CD4-positive, alpha-beta memory T cell (primary cell): ENCODE data around the gene INPP5J. TPM values are rescaled to one million over a fixed set of nuclear protein-coding genes. Genes with fewer than 3 reads are reported as not detected.
A peak's percentile ranks its signal among the peaks of the same experiment; 100 is the strongest.

Experiments used
- CTCF ChIA-PET: fragments of 350-600 bp; sonication (Branson Sonifier 250); formaldehyde crosslinking; loops from one replicate; lab custom pipeline; 2021; ENCODE audit warnings: inconsistent platforms; ENCODE audit not compliant: partially characterized antibody; lab: Charles Lee
- POLR2A ChIA-PET: fragments of 350-600 bp; sonication (Branson Sonifier 250); formaldehyde crosslinking; loops from one replicate; lab custom pipeline; 2021; ENCODE audit not compliant: partially characterized antibody; lab: Charles Lee
- DNase-seq, 5 donors: peaks; one replicate each; pipeline versions ENCODE4 v3.0.0 to v3.0.0-alpha.2; 2020 to 2022; ENCODE audit warnings: mixed read lengths in 1 of 5
- H3K27ac ChIP-seq: one replicate; pipeline ENCODE4 v1.7.0; 2013; ENCODE audit warnings: low read depth, low read length
- H3K27me3 ChIP-seq: 2 replicates; pipeline ENCODE4 v1.7.0; 2013; ENCODE audit warnings: mild to moderate bottlenecking, low read length, moderate library complexity; ENCODE audit not compliant: insufficient read depth
- H3K36me3 ChIP-seq: 2 replicates; pipeline ENCODE4 v1.7.0; 2013; ENCODE audit warnings: mild to moderate bottlenecking, low read length, moderate library complexity; ENCODE audit not compliant: insufficient read depth
- H3K4me1 ChIP-seq: 2 replicates; pipeline ENCODE4 v1.7.0; 2013; ENCODE audit warnings: mild to moderate bottlenecking, low read length, moderate library complexity; ENCODE audit not compliant: insufficient read depth
- H3K4me3 ChIP-seq, 2 donors: one replicate each; pipeline ENCODE4 v1.7.0; 2013; ENCODE audit warnings: low read length in 2 of 2, mild to moderate bottlenecking in 1 of 2
- H3K9me3 ChIP-seq, 2 donors: one replicate each; pipeline ENCODE4 v1.7.0; 2013; ENCODE audit warnings: low read length in 2 of 2, control low read depth in 1 of 2; ENCODE audit not compliant: control insufficient read depth in 1 of 2
- H3K27ac Mint-ChIP-seq, 7 donors: one replicate each; pipeline ENCODE4 v1.8.0; 2020 to 2021; ENCODE audit warnings: mixed read lengths in 7 of 7, mild to moderate bottlenecking in 6 of 7, inconsistent platforms in 3 of 7, moderate library complexity in 3 of 7
- H3K27me3 Mint-ChIP-seq, 2 donors: one replicate each; pipeline ENCODE4 v1.8.0; 2020 to 2021; ENCODE audit warnings: mixed read lengths in 2 of 2
- H3K36me3 Mint-ChIP-seq, 2 donors: one replicate each; pipeline ENCODE4 v1.8.0; 2020 to 2021; ENCODE audit warnings: mixed read lengths in 2 of 2, inconsistent platforms in 1 of 2, mild to moderate bottlenecking in 1 of 2
- H3K4me1 Mint-ChIP-seq, 4 donors: one replicate each; pipeline ENCODE4 v1.8.0; 2020 to 2021; ENCODE audit warnings: mixed read lengths in 4 of 4, mild to moderate bottlenecking in 1 of 4
- H3K4me3 Mint-ChIP-seq, 8 donors: one replicate each; pipeline ENCODE4 v1.8.0; 2020 to 2021; ENCODE audit warnings: mixed read lengths in 8 of 8, mild to moderate bottlenecking in 7 of 8, moderate library complexity in 6 of 8, inconsistent platforms in 3 of 8
- H3K9me3 Mint-ChIP-seq, 8 donors: one replicate each; pipeline ENCODE4 v1.8.0; 2020 to 2021; ENCODE audit warnings: mixed read lengths in 8 of 8, mild to moderate bottlenecking in 5 of 8, inconsistent platforms in 3 of 8, moderate library complexity in 1 of 8
- intact Hi-C: fragments of 100-400 bp; cut with micrococcal nuclease; formaldehyde crosslinking; loops from one replicate; pipeline ENCODE4 v1.15.1; 2023
- polyA plus RNA-seq, 2 donors: library from polyadenylated mRNA; unstranded; fragments of 300-500 nt; fragmentation: Illumina TruSeq; gene quantifications; one replicate each; pipeline ENCODE4 v1.2.3, GENCODE V29; 2021
- total RNA-seq, 2 experiments: library from RNA; stranded (reverse); gene quantifications; one replicate each; pipeline ENCODE4 v1.2.3, GENCODE V29; 2021

INPP5J gene
- total and polyA plus RNA-seq, 4 experiments from 2014 or later, result 0.15 to 0.22 TPM; not detected in 2

DNA sequence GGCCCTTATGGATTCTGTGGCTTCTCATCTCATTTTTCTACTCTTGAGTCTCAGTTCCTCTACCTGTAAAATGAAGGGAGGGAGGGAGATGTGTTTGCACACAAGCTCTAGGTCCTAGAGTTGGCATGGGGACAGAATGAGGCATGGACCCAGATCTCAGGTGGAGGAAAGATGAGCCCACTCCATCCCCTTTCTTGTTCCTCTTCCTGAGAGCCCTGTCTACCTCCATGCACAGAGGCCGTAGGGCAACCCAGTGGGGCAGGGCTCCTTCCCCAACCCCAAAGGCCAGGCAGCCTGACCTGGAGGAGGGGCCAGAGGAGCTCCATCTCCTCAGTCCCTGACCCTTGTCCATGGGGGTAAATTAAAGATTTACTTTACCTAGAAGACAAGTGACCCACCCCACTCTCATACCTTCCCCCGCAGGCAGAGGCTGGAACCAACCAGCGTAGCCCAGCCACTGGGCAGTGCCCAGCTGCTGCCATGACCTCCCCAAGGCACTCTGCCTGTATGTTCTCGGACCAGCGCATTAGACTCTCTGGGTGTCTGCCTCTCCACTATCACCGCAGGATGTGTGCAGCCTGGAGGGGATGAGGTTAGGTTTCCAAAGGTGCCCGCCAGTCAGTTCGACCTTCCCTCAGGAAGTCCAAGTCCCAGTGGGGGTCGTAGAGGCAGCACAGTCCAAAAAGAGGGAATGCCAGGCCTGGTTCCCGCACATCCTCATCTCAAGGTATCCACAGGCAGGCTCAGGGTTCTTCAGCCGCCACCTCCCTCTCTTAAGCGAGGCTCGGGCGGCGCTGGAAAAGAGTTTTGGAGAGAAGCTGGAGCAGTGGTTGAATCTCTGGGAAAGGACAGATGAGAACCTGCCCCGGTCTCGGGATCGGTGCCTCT is 38.6 kb upstream of the INPP5J start:
- H3K27me3 Mint-ChIP-seq, result no peaks in the 10 kb centered on the region
- H3K9me3 Mint-ChIP-seq, result no peaks in the 10 kb centered on the region
- no peaks in the 10 kb centered on the region for H3K36me3 Mint-ChIP-seq
- intact Hi-C loops, result loop anchor here (1.0 to 2.0 kb wide), 6 partner anchors 23 to 449 kb away; partner anchors contain the start of genes LIMK2, SELENOM and SLC35E4
- no peak for DNase-seq
- Histone ChIP-seq H3K4me1 (peaks cover 43% of the 10 kb centered on the region), H3K4me3 (peak overlapping the region; percentile 57 to 91), H3K27ac (peak overlapping the region; percentile 78), H3K9me3 (no peaks in the 10 kb centered on the region), H3K36me3 (no peaks in the 10 kb centered on the region), H3K27me3 (no peaks in the 10 kb centered on the region)
- ChIA-PET CTCF (interaction anchor here (0.6 to 5.9 kb wide), 29 partner anchors 9 to 449 kb away, joined by 3 to 54 read pairs (median 4); partner anchors contain the start of genes LIMK2, MORC2, SELENOM and SLC35E4), POLR2A (interaction anchor here (0.6 to 4.1 kb wide), 17 partner anchors 19 to 449 kb away, joined by 3 to 27 read pairs (median 9); partner anchors contain the start of genes LIMK2, MORC2, PATZ1 and PIK3IP1)
- H3K4me3 Mint-ChIP-seq, result peak overlapping the region; percentile 83 to 90 (median 86)
- peaks cover 18 to 40% (median 28%) of the 10 kb centered on the region in 4 donors for H3K4me1 Mint-ChIP-seq
- peak overlapping the region in 6 of 7 donors; percentile 52 to 89 (median 76) for H3K27ac Mint-ChIP-seq

DNA sequence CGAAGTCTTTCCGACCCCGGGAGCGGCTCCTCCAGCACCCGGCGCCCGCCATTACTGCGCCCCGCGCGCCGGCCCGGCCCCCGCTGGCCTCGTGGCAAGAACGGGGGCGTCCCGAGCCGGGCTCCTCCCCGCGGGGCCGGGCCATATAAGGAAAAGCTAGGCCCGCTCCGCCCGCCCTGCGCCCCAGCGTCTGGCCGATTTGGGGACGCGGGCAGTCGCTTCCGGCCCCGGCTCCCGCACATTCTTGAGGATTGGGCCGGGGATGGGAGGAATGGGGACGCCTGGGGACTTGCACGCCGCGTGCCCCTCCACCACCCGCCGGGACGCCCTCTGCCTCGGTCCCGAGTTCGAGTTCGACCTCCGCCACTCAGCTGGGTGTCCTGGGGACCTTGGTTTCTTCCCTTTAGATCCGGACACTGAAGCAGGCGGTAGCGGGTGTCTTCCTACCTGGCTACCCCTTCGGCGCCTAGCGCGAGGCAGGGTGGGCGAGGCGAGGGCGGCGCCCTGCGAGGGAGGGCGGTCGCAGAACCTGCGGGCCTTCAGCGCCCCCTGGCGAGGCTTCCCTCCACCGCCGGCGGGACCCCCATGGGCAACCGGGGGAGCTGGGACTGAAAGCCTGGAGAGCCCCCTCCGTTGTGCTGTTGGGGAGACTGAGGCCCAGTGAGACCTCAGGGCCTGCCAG is 37.8 kb upstream of the INPP5J start:
- ChIA-PET POLR2A (interaction anchor here (0.6 to 4.1 kb wide), 19 partner anchors 19 to 858 kb away, joined by 3 to 27 read pairs (median 7); partner anchors contain the start of genes LIMK2, MORC2, PATZ1 and PIK3IP1), CTCF (interaction anchor here (0.6 to 5.9 kb wide), 30 partner anchors 9 to 450 kb away, joined by 3 to 54 read pairs (median 4); partner anchors contain the start of genes LIMK2, MORC2, SELENOM and SLC35E4)
- no peaks in the 10 kb centered on the region for H3K36me3 Mint-ChIP-seq
- H3K9me3 Mint-ChIP-seq, result no peaks in the 10 kb centered on the region
- H3K27me3 ChIP-seq, result no peaks in the 10 kb centered on the region
- DNase-seq, result peak; percentile 78 to 84 (median 82)
- peak overlapping the region; percentile 57 to 91 for H3K4me3 ChIP-seq
- no peaks in the 10 kb centered on the region for H3K27me3 Mint-ChIP-seq
- peaks cover 43% of the 10 kb centered on the region for H3K4me1 ChIP-seq
- H3K4me1 Mint-ChIP-seq, result peaks cover 18 to 40% (median 28%) of the 10 kb centered on the region in 4 donors
- H3K9me3 ChIP-seq, result no peaks in the 10 kb centered on the region
- no peaks in the 10 kb centered on the region for H3K36me3 ChIP-seq
- peak overlapping the region in 6 of 7 donors; percentile 70 to 89 (median 80) for H3K27ac Mint-ChIP-seq
- intact Hi-C loops, result loop anchor here (1.0 to 5.0 kb wide), 8 partner anchors 22 to 450 kb away; partner anchors contain the start of genes LIMK2, SELENOM and SLC35E4
- H3K4me3 Mint-ChIP-seq, result peak overlapping the region; percentile 83 to 90 (median 86)
- peak overlapping the region; percentile 78 for H3K27ac ChIP-seq

DNA sequence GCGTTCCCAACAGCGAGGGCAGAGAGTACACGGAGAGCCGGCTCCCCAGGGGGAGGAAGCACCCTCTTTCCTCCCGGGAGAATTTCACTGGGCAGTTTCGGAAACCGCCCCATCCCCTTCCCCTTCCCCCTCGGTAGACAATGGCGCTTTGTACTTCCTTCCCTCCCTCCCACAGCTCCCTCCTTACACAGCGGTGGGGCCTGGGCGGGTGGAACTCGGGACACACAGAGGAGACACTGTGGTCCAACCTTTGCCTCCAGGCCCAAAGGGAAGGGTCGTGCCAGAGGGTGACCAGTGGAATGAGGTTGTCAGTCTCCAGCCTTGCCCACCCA is 37.3 kb upstream of the INPP5J start:
- ChIA-PET CTCF (interaction anchor here (0.6 to 5.9 kb wide), 20 partner anchors 8 to 450 kb away, joined by 3 to 54 read pairs (median 5); partner anchors contain the start of genes LIMK2, MORC2, SELENOM and SLC35E4), POLR2A (interaction anchor here (0.6 to 4.1 kb wide), 15 partner anchors 22 to 858 kb away, joined by 3 to 27 read pairs (median 10); partner anchors contain the start of genes LIMK2, MORC2, PIK3IP1 and RNF185)
- no peaks in the 10 kb centered on the region for H3K27me3 Mint-ChIP-seq
- H3K4me1 Mint-ChIP-seq, result peaks cover 18 to 38% (median 28%) of the 10 kb centered on the region in 4 donors
- Histone ChIP-seq H3K4me3 (peak overlapping the region in 1 of 2 donors; percentile 91), H3K4me1 (peaks cover 41% of the 10 kb centered on the region), H3K27me3 (no peaks in the 10 kb centered on the region), H3K27ac (peak overlapping the region; percentile 78), H3K9me3 (no peaks in the 10 kb centered on the region), H3K36me3 (no peaks in the 10 kb centered on the region)
- DNase-seq, result no peak
- H3K36me3 Mint-ChIP-seq, result no peaks in the 10 kb centered on the region
- intact Hi-C loops, result loop anchor here (1.0 to 5.0 kb wide), 3 partner anchors 145 to 227 kb away; no protein-coding TSS in a partner anchor
- H3K4me3 Mint-ChIP-seq, result peak overlapping the region; percentile 72 to 90 (median 80)
- H3K27ac Mint-ChIP-seq, result peak overlapping the region in 3 of 7 donors; percentile 12 to 89 (median 53)
- H3K9me3 Mint-ChIP-seq, result no peaks in the 10 kb centered on the region

DNA sequence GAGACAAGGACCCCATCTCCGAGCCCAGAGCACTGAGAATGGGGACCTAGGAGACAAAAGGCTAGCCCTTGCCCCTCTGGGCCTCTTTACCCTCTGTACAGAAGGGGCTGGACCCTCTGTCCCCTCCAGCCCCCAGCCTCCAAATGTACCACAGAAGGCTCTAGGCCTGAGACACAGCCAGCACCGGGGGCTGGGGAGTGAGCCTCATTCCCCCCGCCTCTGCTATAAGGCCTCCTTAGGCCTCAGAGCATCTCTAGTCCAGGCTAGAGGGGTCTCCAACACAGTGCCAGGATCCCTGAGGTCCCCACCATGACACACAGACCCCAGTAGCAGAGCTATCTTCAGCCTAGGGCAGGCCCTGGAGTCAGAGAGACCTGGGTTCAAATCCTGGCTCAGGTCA is 36.8 kb upstream of the INPP5J start:
- POLR2A ChIA-PET, result interaction anchor here (1.8 to 4.1 kb wide), 6 partner anchors 21 to 206 kb away, joined by 6 to 26 read pairs (median 16); partner anchors contain the start of genes MORC2, PIK3IP1, SELENOM and TUG1
- H3K4me3 Mint-ChIP-seq, result peak overlapping the region in 4 of 8 donors; percentile 17 to 73 (median 39)

DNA sequence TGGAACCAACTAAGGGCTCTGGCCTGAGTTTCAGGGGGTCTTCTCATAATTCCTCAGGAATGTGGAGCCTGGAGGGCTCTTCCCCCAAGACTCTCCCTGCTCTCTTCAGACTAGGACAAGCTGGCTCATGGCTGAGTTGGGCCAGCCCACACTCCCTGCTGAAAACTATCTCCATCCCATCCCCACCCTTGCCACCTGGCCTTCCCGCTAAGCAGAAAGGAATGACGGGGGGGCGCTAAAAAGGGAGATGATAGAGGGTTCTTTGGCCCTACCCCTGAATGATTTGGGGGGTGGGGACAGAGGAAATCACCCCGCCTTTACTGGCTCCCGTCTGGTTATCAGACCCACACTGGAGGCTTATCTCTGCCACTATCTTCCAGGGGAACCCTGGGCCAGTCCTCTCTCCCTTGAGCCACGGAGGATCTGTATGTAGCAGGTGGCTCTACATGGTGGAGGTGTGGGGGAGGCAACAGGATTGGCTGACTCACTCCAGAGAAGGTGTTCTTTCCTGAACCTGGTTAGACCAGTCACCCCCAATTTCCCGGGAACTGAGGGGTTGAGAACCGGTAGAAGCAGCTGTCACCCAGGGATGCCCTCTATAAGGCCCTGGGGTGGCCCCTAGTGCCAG is 35.9 kb upstream of the INPP5J start:
- Mint-ChIP-seq H3K27me3 (no peaks in the 10 kb centered on the region), H3K27ac (peak overlapping the region in 3 of 7 donors; percentile 27 to 46 (median 42)), H3K4me1 (peaks cover 15 to 25% (median 20%) of the 10 kb centered on the region in 4 donors), H3K36me3 (no peaks in the 10 kb centered on the region), H3K4me3 (peak overlapping the region in 1 of 8 donors; percentile 32), H3K9me3 (no peaks in the 10 kb centered on the region)
- Histone ChIP-seq H3K4me1 (peaks cover 31% of the 10 kb centered on the region), H3K4me3 (no peak overlapping the region), H3K27me3 (no peaks in the 10 kb centered on the region), H3K36me3 (no peaks in the 10 kb centered on the region), H3K9me3 (no peaks in the 10 kb centered on the region), H3K27ac (no peak overlapping the region)
- CTCF ChIA-PET, result interaction anchor here (0.9 to 5.9 kb wide), 7 partner anchors 22 to 144 kb away, joined by 3 to 54 read pairs (median 4); partner anchors contain the start of gene SELENOM
- POLR2A ChIA-PET, result interaction anchor here (2.3 kb wide), 1 partner anchor 20 kb away, joined by 18 read pairs; the partner anchor contains the start of gene SELENOM
- DNase-seq, result no peak
- intact Hi-C loops, result loop anchor here (5.0 kb wide), 1 partner anchor 225 kb away; no protein-coding TSS in a partner anchor

More for the DNA sequence above, 36.8 kb upstream of the INPP5J start:
- no peaks in the 10 kb centered on the region for H3K9me3 ChIP-seq
- H3K27me3 ChIP-seq, result no peaks in the 10 kb centered on the region
- CTCF ChIA-PET, result interaction anchor here (0.8 to 5.9 kb wide), 14 partner anchors 8 to 323 kb away, joined by 3 to 54 read pairs (median 6); partner anchors contain the start of genes MORC2, SELENOM and TUG1
- no peaks in the 10 kb centered on the region for H3K36me3 Mint-ChIP-seq
- no peak for DNase-seq
- H3K4me3 ChIP-seq, result no peak overlapping the region
- no peaks in the 10 kb centered on the region for H3K36me3 ChIP-seq
- no peak overlapping the region for H3K27ac Mint-ChIP-seq
- H3K27me3 Mint-ChIP-seq, result no peaks in the 10 kb centered on the region
- H3K9me3 Mint-ChIP-seq, result no peaks in the 10 kb centered on the region
- H3K4me1 ChIP-seq, result peaks cover 38% of the 10 kb centered on the region
- H3K4me1 Mint-ChIP-seq, result peaks cover 18 to 33% (median 24%) of the 10 kb centered on the region in 4 donors
- intact Hi-C loops, result loop anchor here (1.0 to 5.0 kb wide), 3 partner anchors 145 to 226 kb away; no protein-coding TSS in a partner anchor
- no peak overlapping the region for H3K27ac ChIP-seq
